ENCODE results near the gene RANBP3L. TPM values are rescaled to one million over a fixed set of nuclear protein-coding genes. Genes with fewer than 3 reads are reported as not detected.
"Not testable (repeated sequence)": the region's sequence is repeated elsewhere in the genome, so short reads cannot be mapped to it uniquely, and the experiment has no call there.

Gene RANBP3L
- polyA plus RNA-seq (2011; rRNA removed): not detected in 2 replicates
- polyA minus RNA-seq (2011; rRNA and poly(A)+ RNA removed): not detected in 2 replicates

DNA sequence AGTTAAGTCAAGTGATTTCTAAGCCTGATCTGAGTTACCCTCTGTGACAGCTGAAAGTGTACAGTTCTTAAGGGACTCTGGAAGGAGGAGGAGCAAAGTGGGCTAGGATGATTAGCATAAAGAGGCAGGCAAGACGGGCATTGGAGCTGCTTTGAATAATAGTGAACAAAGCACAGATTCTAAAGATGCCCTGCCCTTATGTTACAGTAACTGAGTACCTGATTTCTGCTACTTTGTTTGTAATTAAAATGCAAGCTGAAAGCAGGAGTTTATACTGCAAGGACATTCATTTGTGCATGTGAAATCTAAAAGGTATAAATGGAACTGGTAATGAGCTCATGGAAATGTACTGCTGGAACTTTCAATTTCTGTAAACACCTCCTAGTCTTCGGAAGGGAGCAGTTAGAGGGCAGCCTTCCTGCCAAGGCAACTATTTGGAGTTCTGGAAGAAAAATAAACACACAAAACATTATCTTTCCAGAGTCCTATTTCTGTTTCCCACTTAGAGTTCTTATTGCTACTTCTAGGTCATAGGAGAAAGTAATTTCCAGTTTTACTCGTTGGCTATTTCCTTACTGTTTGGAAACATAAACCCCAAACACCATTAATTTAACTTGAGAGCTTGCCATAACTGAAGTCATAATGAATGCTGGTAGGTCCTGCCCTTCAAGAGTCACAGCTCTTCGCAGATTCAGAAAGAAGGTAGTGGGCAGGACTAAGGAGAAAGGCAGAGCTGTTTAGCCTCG, at the start of gene RANBP3L:
Gene RANBP3L (minus strand): TSS at position 45 of the 746 bp plus-strand sequence. CDS start 486 bp downstream, outside the sequence.
- ChIA-PET CTCF (interaction anchor here (0.9 to 8.9 kb wide), 7 partner anchors 36 to 394 kb away, joined by 3 to 117 read pairs (median 7); partner anchors contain the start of gene NADK2), POLR2A (no interaction called here)
- no peak for DNase-seq (ENCODE audit: low read depth, low spot score)
- Histone ChIP-seq H3K9me3 (ENCODE audit: control insufficient read depth, insufficient read depth, low read length) (no peaks in the 10 kb centered on the region), H3K4me3 (ENCODE audit: low read depth, low read length) (no peak within 1 kb of the TSS; the same call in 1 of the 2 replicates), H3K27ac (ENCODE audit: low read depth, low read length) (no peak within 1 kb of the TSS), H3K27me3 (ENCODE audit: control insufficient read depth, insufficient read depth, low read length) (no peaks in the 10 kb centered on the region)
- TF ChIP-seq CTCF (IDR thresholded peaks at IDR 0.05; ENCODE audit: low read depth, low read length): no peak

DNA sequence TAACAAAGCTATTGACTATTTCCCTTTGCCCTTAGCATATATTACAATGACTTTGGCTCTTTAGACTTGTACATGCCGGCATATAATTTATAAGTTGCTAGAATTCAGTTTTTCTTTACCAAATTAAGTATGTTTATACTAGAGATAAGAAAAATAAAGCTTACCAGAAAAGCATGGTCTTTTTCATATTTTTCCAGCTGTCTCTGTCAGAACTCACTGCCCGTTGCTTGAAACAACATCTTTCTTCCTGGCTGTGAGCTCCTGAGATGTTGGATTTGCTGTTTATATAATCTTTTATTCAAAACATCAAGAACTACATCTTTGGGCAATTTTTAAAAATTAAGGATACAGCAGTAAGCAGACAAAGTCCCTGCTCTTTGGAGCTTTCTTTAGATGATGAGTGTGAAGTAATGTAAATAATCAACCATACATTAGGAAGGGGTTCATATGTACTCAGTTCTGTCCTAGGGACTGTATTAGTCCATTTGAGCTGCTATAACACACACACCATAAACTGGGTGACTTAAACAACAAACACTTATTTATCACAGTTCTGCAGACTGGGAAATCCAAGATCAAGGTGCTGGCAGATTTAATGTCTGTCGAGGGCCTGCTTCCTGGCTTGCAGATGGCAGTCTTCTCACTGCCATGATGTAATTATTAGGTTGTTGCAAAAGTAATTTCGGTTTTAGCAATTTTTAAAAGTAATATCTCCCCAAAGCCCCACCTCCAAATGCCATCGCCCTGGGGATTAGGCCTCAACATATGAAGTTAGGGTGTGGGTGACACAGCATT, 45.4 kb upstream of the RANBP3L start:
- no peak for DNase-seq (ENCODE audit: low read depth, low spot score)
- H3K9me3 ChIP-seq (ENCODE audit: control insufficient read depth, insufficient read depth, low read length): no peaks in the 10 kb centered on the region
- CTCF ChIA-PET: interaction anchor here (0.5 to 2.3 kb wide), 3 partner anchors 41 to 1065 kb away, joined by 3 to 11 read pairs (median 6); no protein-coding TSS in a partner anchor
- TF ChIP-seq CTCF (IDR thresholded peaks at IDR 0.05; ENCODE audit: low read depth, low read length): no peak
- no peak overlapping the region for H3K27ac ChIP-seq (ENCODE audit: low read depth, low read length)
- H3K4me3 ChIP-seq (ENCODE audit: low read depth, low read length): no peak overlapping the region
- peaks cover 2% of the 10 kb centered on the region for H3K27me3 ChIP-seq (ENCODE audit: control insufficient read depth, insufficient read depth, low read length)
- POLR2A ChIA-PET: interaction anchor here (0.6 kb wide), 1 partner anchor 21 kb away, joined by 3 read pairs; no protein-coding TSS in a partner anchor

GRCh38 chr5:36344899-36345298, 43.2 kb upstream of the RANBP3L start:
- H3K4me3 ChIP-seq (ENCODE audit: low read depth, low read length): no peak overlapping the region
- ChIA-PET POLR2A (no interaction called here), CTCF (no interaction called here)
- no peaks in the 10 kb centered on the region for H3K9me3 ChIP-seq (ENCODE audit: control insufficient read depth, insufficient read depth, low read length)
- peaks cover 2% of the 10 kb centered on the region for H3K27me3 ChIP-seq (ENCODE audit: control insufficient read depth, insufficient read depth, low read length)
- no peak for TF ChIP-seq CTCF (IDR thresholded peaks at IDR 0.05; ENCODE audit: low read depth, low read length)
- no peak overlapping the region for H3K27ac ChIP-seq (ENCODE audit: low read depth, low read length)
- DNase-seq (ENCODE audit: low read depth, low spot score): no peak

DNA sequence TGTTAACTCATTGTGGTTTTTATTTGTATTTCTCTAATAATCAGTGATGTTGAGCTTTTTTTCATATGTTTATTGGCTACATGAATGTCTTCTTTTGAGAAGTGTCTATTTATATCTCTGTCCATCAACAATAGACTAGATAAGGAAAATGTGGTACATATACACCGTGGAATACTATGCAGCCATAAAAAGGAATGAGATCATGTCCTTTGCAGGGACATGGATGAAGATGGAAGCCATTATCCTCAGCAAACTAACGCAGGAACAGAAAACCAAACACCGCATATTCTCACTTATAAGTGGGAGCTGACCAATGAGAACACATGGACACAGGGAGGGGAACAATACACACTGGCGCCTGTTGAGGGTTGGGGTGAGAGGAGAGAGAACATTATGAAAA, 40.0 kb upstream of the RANBP3L start:
- H3K27ac ChIP-seq (ENCODE audit: low read depth, low read length); POLR2A ChIA-PET; DNase-seq (ENCODE audit: low read depth, low spot score); H3K27me3 ChIP-seq (ENCODE audit: control insufficient read depth, insufficient read depth, low read length); H3K4me3 ChIP-seq (ENCODE audit: low read depth, low read length); H3K9me3 ChIP-seq (ENCODE audit: control insufficient read depth, insufficient read depth, low read length); CTCF ChIA-PET: not testable (repeated sequence)

GRCh38 chr5:36337597-36337996, 35.9 kb upstream of the RANBP3L start:
- ChIA-PET POLR2A (no interaction called here), CTCF (no interaction called here)
- Histone ChIP-seq H3K27ac (ENCODE audit: low read depth, low read length) (no peak overlapping the region), H3K27me3 (ENCODE audit: control insufficient read depth, insufficient read depth, low read length) (no peaks in the 10 kb centered on the region), H3K4me3 (ENCODE audit: low read depth, low read length) (no peak overlapping the region), H3K9me3 (ENCODE audit: control insufficient read depth, insufficient read depth, low read length) (no peaks in the 10 kb centered on the region; the same call in 1 of the 2 replicates)
- TF ChIP-seq CTCF (IDR thresholded peaks at IDR 0.05; ENCODE audit: low read depth, low read length): no peak
- no peak for DNase-seq (ENCODE audit: low read depth, low spot score)

Data from AG04450 (cell line).